Suprapubic skin (tissue), 3 donors: ENCODE results near the gene ARRDC4.

ENCODE experiments used
- POLR2AphosphoS5 ChIP-seq, 3 donors: sonication (generic); formaldehyde crosslinking; IDR thresholded peaks; one replicate each; pipeline ENCODE4 v1.6.1; 2017; ENCODE audit warnings: antibody characterized with exemption in 3 of 3
- TF ChIP-seq, protein P1 (sequence below), 2 donors: fragments of 200-600 bp in 1 of 2; fragments of 450-650 bp in 1 of 2; sonication (generic) in 1 of 2; IDR thresholded peaks; one replicate each; pipeline ENCODE4 v1.5.1; 2016 to 2019; ENCODE audit warnings: antibody characterized with exemption in 2 of 2, mild to moderate bottlenecking in 1 of 2, moderate library complexity in 1 of 2

DNA sequence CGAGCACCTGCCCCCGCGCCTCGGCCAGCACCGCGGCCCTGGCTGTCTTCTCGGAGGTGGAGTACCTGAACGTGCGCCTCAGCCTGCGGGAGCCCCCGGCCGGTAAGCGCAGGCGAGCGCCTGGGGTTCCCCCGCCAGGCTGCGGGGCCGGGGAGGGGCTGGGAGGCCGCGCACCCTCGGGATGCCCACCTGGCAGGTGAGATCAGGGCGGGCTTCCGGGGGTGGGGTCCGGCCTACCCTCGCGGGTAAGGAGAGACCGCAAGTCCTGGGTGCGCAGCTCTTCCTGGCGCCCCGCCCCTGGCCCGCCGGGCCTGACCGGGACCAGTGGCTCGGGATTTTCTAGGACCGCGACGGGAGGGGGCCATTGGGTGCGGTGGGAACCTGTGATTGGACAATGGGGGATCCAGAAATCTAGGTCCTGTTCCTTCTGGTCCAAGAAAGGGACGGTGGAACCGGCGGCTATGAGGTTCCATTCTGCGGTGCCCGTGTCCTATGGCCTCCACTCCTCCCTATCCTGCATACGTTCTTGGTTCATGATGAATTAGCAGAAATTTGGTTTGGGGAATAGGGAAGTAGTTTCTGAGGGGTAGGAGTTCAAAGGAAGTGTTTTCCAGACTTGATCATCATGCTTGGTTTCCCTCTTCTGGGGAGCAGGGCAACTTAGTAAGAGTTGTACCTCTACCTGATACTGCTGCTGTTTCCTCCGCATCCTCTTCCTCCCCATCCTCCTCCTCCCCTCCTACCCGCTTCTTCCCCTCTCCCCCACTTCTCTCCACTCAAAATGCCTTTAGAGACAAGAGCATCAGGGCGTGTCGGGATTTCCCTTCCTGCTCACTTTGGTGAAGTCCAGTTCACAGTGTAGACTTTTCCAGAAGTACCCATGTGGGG is 808 bp downstream of the ARRDC4 start:
- no peak for TF ChIP-seq POLR2AphosphoS5 (IDR thresholded peaks at IDR 0.05)
- TF ChIP-seq, protein P1, sequence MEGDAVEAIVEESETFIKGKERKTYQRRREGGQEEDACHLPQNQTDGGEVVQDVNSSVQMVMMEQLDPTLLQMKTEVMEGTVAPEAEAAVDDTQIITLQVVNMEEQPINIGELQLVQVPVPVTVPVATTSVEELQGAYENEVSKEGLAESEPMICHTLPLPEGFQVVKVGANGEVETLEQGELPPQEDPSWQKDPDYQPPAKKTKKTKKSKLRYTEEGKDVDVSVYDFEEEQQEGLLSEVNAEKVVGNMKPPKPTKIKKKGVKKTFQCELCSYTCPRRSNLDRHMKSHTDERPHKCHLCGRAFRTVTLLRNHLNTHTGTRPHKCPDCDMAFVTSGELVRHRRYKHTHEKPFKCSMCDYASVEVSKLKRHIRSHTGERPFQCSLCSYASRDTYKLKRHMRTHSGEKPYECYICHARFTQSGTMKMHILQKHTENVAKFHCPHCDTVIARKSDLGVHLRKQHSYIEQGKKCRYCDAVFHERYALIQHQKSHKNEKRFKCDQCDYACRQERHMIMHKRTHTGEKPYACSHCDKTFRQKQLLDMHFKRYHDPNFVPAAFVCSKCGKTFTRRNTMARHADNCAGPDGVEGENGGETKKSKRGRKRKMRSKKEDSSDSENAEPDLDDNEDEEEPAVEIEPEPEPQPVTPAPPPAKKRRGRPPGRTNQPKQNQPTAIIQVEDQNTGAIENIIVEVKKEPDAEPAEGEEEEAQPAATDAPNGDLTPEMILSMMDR (IDR thresholded peaks at IDR 0.05) = no peak
